DMS114 treated with DMSO at 0.1 percent for 48 hours (cell line): Measurements from ENCODE around the gene TBXAS1.

Source experiments
- DNase-seq: peaks from one replicate; lab custom pipeline; 2025; ENCODE audit not compliant: unreplicated experiment; lab: John Stamatoyannopoulos, UW

The TBXAS1 gene

DNA sequence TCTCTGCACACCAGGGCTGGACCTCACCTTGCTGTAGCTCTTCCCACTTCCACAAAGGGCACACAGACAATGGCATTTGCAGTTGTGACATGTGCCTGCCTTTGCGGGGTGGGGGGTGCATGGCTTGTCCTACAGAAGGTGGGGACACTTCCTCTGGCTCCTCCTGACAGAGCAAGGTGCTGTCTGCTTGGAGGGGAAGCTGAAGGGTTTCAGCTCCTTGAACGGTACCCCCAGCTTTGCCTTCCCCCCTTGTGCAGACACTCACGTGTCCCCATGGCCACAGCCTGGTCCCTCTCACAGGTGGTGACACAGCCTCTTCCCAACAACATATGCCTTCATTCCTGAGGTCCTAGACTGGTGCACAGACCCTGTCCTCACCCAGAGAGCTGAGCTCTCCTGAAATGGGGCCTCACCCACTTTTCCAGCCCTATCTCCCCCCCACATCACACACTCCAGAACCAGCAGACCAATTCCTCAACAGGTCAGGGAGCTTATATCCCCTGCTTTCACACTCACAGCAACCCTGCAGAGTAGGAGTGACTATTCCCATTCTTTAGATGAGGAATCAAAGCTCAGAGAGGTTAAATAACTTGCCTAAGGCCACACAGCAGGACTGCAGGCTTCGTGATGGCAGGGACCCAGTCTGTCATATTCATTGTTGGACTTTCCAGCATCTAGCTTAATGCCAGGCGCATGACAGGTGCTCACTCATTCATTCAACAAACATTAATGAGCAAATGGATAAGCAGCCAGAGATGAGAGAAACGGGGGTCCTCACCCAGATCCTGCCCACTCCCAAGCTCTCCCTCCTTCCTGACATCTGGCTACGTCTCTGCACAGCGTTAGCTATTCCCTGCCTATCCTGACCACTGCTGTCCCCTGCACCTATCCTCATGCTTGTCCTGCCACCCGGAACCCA, 189.3 kb downstream of the TBXAS1 start:
- no peak for DNase-seq

DNA sequence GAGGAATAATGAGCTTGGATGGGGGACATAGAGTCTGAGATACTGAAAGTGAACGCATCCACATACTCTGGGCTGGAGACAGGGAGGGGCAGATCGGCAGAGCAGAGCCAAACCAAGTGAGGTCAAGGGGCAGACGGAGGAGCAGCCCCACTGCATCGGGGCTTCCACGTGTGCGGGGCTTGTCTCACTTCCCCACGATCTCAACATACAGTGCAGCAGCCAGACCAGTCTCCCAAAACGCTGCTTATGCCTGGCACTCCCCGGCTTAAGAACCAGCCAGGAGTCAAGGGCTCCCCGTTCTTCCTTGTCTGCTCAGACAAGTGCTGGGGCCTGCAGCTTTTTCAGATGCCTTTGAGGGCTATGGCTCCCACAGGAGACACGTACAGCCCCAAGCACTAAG, 190.1 kb downstream of the TBXAS1 start:
- no peak for DNase-seq

DNA sequence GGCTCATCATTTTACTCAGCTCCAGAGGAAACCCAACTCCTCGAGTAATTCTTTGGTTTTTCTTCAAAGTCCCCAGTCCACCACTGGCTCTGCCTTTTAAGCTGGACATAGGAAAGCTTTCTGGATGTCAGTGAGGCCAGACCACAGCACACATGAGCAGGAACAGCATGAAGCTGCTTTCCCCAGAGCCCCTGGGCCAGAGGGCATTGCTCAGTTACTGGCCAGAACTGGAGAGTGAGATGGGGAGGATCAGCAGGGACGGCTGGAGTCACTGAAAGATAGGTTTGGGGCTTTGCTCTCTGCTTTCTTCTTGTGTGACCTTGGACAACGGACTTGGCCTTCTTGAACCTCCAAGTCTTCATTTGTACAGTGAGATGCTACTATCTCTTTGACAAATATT, 190.5 kb downstream of the TBXAS1 start:
- no peak for DNase-seq

DNA sequence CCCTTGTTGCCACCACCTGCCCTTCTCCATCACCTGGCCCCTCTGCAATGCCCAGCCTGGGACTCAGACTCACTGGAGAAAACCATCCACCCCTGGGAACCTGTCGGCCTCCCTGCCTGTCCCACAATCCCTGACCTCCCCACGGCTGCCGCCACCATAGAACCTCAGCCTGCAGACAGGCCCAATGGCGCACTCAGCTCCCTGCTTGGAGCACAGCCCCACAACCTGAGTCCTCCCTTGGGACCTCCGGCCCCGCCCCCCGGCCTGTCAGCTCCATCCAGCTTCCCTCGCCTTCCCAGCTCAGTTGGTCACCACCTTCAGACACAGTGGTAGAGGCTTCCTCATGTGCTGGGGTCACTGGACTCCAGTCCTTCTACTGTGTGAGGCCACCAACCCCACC, 192.5 kb downstream of the TBXAS1 start:
- no peak for DNase-seq

- no peak for DNase-seq
Observed at GRCh38 chr7:140022582-140023211, 193.6 kb downstream of the TBXAS1 start.

- DNase-seq, result no peak
Observed at GRCh38 chr7:140023728-140024127, 194.7 kb downstream of the TBXAS1 start.

DNA sequence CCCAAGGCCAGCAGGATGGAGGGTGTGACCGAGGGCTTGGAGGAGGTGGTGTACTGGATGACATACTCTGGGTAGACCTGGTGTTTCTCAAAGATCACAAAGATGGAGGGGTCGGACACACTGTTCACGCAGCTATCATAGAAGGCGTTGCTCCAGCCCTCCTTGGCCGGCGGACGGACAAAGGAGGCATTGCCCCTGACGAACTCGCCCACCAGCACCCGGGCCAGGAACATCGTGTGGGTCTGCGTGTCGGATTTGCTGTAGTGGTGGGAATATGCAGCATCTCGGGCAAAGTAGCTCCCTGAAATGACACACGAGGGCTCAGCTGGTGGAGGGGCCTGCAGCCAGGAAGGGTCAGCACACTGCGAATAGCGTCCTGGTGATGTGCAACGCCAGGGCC, 195.5 kb downstream of the TBXAS1 start:
- no peak for DNase-seq

DNA sequence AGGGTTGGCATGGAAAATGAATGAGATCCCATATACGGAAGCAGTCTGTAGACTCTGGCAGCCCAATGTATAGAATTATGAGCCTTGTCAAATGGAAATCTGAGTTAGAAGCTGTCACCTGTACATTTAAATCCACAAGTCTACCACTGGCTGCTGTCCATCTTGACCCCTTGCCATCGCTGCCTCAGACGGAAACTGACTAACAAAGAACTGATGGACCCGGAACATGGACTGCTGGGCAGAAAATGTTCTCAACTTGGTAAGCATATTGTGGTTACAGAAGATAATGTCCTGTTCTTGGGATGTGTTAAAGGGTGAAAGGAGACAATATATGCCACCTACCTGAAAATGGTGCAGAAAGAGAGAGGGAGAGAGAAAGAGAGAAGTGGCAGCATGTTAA, 196.2 kb downstream of the TBXAS1 start:
- DNase-seq, result no peak

GRCh38 chr7:140025814-140026433, 196.9 kb downstream of the TBXAS1 start:
- no peak for DNase-seq

DNA sequence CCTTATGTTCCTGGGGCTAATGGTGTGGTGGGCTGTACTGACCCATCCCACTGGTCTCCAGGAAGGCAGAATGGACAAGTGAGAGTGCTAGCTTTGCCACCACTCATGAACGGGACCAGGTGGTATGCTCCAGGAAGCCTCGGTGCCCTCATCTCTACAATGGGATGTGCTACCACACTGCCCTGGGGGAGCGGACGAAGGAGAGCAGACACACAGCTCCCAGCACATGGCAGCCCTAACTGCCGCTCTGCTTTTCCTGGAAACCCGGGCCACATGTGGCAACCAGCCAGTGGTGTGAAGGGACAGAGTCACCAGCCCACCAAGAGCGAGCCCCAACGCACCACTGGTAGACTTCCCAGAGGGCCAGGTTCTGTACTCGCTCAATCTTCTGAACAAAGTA, 197.9 kb downstream of the TBXAS1 start:
- no peak for DNase-seq

DNA sequence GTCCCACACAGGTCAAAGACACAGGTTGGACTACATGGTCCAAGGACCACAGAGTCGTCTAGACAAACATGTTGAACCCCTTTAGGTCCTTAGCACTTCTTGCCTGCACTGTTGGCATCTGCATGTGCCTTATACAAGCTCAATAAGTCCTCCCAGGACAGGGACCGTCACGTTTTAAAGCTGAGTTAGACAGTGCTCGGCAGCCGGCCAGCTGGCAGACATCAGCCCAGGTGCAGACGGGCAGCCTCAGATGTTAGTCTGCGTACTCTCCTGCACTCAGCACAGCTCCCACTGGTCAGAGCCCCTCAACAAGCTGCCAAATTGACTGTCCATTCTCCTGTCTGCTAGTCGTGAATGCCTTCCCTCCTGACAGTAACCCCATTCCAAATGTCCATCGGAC, 198.8 kb downstream of the TBXAS1 start:
- DNase-seq, result no peak

GRCh38 chr7:140028311-140028710, 199.2 kb downstream of the TBXAS1 start:
- DNase-seq, result no peak

GRCh38 chr7:140029072-140029471, 200.0 kb downstream of the TBXAS1 start:
- DNase-seq, result no peak

DNA sequence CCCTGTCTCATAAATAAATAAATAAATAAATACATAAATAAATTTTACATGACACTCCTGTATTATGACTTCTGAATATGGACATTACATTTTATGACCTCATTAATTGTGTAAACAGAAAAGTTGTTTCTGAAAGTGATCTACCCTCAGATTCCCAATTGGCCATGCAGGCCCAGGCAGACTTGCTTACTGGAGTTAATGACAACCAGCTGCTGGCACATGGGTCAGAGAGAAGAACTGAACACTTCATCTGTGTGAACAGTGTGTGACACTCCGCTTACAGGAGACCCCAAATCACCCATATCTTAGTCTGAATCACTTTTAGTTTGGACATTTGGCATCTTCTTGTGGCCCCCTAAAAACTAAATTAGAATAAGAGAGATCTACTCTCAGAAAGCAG, 202.3 kb downstream of the TBXAS1 start:
- no peak for DNase-seq

GRCh38 chr7:140033036-140033435, 204.0 kb downstream of the TBXAS1 start:
- no peak for DNase-seq

DNA sequence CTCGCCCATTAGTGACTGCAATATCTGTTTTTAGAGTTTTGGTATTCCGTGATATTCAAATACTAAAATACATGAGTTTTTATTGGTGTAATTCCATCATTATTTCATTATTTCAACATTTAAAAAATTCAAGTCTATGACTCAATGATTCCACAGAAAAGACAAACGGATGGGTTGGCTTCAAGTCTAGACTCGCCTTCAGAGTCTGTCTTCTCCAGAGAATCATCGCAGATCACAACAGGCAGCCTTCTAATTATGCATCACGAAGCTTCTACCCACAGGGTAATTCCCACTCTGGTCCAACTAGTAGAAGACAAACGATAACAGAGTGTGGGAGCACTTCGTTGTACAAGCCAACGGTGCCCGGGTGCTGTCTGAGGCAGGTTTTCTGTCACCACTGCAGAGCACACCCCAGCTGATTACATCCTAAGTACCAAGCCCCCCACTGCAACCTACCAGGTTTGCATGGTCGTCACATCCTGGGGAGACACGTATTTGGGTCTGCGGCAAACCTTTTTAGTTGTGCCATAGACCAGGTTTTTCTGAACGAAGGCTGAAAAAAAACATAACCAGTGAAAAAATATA, 204.8 kb downstream of the TBXAS1 start:
- no peak for DNase-seq

DNA sequence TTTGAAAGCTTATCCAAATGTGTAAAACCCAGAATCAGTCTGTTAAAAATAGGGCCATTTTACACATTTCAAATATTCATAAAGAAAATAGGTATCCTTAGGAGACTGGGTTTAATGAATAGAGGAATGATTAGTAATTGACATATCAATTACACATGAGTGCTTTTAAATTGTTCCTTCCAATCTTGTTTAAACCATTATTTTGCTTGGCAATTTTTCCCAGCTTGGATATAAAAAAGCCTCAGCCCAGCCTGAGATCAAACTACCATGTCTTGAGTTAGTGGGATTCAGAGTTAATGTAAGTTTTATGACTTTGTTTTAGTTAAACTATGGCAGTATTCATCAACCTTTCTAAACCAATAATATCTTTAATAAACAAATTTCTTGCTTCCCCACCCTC, 205.4 kb downstream of the TBXAS1 start:
- DNase-seq, result no peak

DNA sequence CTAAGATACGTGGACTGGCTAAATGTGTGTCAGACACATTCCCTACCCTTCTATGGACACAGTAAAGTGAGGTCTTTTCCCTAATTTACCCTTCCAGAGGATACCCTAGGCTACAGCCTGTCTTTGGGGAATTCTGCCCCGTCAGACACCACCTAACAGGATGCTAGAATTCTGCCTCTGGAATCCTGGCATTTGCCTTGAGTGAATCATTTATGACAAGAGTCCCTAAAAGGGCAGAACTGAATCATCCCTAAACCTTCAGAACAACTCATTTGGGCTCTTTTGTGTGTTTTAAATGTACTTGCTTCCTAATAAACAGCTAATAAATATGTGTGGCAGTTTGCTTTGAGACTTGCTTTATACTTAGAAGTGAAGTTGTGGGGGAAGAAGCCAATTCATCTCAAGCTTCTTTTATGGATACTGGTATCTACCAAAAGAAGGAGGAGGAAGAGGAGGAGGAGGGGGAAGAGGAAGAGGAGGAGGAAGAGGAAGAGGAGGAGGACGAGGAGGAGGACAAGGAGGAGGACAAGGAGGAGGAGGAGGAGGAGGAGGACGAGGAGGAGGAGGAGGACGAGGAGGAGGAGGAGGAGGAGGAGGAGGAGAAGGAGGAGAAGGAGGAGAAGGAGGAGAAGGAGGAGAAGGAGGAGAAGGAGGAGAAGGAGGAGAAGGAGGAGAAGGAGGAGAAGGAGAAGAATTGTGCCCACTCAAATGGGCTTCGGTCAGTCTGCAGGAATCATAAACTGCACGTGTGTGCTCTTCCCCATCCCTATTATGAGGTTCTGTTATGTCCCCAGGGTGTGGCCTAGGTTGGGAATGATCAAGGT, 206.5 kb downstream of the TBXAS1 start:
- DNase-seq, result no peak

DNA sequence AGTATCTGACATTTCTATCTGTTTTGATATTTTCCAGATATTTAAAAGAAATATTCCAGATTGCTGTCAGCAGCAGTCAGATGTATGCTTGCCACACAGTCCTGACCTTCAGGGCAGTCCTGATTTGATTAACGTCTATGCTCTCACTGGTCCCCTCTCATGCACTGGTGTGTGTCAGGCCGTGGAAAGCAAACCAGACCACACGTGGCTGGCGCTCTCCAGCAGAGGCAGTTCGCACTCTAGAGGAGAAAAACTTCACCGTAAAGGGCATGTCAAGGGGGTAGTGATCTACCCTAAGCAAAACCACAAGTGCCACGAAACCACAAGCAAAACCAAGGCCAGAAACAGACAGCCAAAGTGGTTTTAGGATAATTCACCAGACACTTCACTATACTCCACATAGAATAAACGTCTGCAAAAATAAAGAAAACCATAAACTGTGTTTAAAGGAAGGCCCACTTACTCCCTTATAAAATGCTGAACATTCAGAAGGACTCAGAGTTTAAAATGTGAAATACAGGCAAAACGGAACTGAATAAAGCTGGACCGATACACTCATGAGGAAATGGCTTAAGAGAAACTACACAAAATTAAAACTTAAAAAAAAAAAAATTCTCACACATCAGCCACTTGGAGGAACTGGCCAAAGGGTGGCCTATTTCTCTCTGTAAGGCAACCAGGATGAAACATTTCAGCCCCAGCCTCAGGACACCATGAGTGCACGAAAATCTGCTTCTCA, 207.3 kb downstream of the TBXAS1 start:
- DNase-seq, result no peak

DNA sequence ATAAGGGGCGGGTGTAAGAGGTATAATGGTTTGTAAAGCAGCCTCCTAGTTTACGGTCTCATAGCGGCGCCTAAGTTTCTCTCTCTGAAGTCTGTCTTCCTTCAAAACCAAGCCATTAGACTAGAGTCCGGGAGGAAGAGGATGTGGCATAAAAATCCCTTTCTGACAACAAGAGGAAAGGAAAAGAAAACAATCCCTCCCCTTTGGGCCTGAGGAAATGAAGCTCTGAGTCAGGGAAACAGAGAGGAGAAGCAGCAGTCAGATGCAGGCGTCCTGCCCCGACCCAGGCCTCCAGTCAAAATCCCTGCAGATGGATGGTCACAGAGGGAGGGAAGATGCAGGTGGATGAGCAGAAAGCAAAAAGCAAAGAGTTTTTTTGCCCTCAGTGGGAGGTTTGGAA, 210.0 kb downstream of the TBXAS1 start:
- no peak for DNase-seq
